ENCODE results near the gene GPC3.

- TF ChIP-seq CTCF (IDR thresholded peaks at IDR 0.05 in 2 of 3, conservative IDR thresholded peaks at IDR 0.05 in 1 of 3; ENCODE audit: borderline replicate concordance in 1 of 3, insufficient read depth in 1 of 3, low read depth in 2 of 3, low read length in 2 of 3) (no peak), FOSL1 (IDR thresholded peaks at IDR 0.05; ENCODE audit: low read depth) (no peak), EZH2phosphoT487 (IDR thresholded peaks at IDR 0.05; ENCODE audit: borderline replicate concordance) (no peak), CEBPB (IDR thresholded peaks at IDR 0.05; ENCODE audit: low read depth) (no peak), POLR2A (IDR thresholded peaks at IDR 0.05; ENCODE audit: borderline replicate concordance, extremely low read depth, insufficient read depth, insufficient read length) (no peak), EZH2 (IDR thresholded peaks at IDR 0.05) (no peak), YY1 (IDR thresholded peaks at IDR 0.05; ENCODE audit: extremely low read depth, insufficient replicate concordance, low read depth, low read length) (no peak), ZNF274 (IDR thresholded peaks at IDR 0.05; ENCODE audit: low read depth, low read length) (no peak), REST (IDR thresholded peaks at IDR 0.05; ENCODE audit: low read depth) (no peak), TCF7L2 (IDR thresholded peaks at IDR 0.05; ENCODE audit: borderline replicate concordance, extremely low read depth, insufficient read depth, insufficient read length) (no peak), POLR2AphosphoS5 (IDR thresholded peaks at IDR 0.05; ENCODE audit: low read depth, low read length) (no peak), SRF (IDR thresholded peaks at IDR 0.05; ENCODE audit: low read depth) (no peak), ZFX (IDR thresholded peaks at IDR 0.05) (no peak), SP1 (IDR thresholded peaks at IDR 0.05; ENCODE audit: low read depth) (no peak)
Observed at GRCh38 chrX:133970076-133970475, 15.3 kb downstream of the GPC3 start.
